Right lobe of liver (tissue), 4 donors: ENCODE measurements around the gene UBASH3B.

Experiments used
- POLR2A ChIP-seq: fragments of 450-650 bp; IDR thresholded peaks from one replicate; pipeline ENCODE4 v1.6.1; 2017; ENCODE audit warnings: antibody characterized with exemption, mild to moderate bottlenecking
- TF ChIP-seq, protein P1 (sequence below), 4 donors: fragments of 200-600 bp in 3 of 4; fragments of 450-650 bp in 1 of 4; IDR thresholded peaks; one replicate each; pipeline versions ENCODE4 v1.5.1 to v1.8.0; 2016 to 2022; ENCODE audit warnings: antibody characterized with exemption in 4 of 4, mild to moderate bottlenecking in 2 of 4
- donor health status: DM: no; HTN: no; CAD: no.
- donor health status: DM: no; HTN: no; CAD: no.
- donor health status: DM: no; HTN: yes; CAD: no.

DNA sequence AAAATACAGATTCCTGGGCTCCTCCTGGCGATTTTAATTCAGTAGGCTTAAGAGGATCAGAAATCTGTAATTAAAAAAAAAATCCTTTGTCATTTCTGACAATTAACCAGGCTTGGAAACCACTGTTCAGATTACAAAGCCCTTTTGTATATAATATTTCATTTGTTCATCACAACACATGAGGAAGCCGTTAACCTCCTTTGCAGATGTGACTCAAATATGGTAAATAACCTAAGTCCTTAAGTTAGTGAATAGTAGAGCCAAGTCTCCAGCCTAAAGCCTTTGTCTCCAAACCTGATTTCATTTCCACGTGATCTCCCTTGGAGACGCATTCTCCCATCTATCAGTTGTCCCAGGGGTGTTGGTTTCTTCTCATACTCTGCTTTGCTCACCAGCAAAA, 67.6 kb downstream of the UBASH3B start:
- TF ChIP-seq POLR2A, result no peak
- TF ChIP-seq, protein P1, sequence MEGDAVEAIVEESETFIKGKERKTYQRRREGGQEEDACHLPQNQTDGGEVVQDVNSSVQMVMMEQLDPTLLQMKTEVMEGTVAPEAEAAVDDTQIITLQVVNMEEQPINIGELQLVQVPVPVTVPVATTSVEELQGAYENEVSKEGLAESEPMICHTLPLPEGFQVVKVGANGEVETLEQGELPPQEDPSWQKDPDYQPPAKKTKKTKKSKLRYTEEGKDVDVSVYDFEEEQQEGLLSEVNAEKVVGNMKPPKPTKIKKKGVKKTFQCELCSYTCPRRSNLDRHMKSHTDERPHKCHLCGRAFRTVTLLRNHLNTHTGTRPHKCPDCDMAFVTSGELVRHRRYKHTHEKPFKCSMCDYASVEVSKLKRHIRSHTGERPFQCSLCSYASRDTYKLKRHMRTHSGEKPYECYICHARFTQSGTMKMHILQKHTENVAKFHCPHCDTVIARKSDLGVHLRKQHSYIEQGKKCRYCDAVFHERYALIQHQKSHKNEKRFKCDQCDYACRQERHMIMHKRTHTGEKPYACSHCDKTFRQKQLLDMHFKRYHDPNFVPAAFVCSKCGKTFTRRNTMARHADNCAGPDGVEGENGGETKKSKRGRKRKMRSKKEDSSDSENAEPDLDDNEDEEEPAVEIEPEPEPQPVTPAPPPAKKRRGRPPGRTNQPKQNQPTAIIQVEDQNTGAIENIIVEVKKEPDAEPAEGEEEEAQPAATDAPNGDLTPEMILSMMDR (IDR thresholded peaks at IDR 0.05), result no peak
